Measurements from ENCODE around the gene TNKS1BP1.
"Not testable (repeated sequence)": the region's sequence is repeated elsewhere in the genome, so short reads cannot be mapped to it uniquely, and the experiment has no call there.

TNKS1BP1 gene, protein sequence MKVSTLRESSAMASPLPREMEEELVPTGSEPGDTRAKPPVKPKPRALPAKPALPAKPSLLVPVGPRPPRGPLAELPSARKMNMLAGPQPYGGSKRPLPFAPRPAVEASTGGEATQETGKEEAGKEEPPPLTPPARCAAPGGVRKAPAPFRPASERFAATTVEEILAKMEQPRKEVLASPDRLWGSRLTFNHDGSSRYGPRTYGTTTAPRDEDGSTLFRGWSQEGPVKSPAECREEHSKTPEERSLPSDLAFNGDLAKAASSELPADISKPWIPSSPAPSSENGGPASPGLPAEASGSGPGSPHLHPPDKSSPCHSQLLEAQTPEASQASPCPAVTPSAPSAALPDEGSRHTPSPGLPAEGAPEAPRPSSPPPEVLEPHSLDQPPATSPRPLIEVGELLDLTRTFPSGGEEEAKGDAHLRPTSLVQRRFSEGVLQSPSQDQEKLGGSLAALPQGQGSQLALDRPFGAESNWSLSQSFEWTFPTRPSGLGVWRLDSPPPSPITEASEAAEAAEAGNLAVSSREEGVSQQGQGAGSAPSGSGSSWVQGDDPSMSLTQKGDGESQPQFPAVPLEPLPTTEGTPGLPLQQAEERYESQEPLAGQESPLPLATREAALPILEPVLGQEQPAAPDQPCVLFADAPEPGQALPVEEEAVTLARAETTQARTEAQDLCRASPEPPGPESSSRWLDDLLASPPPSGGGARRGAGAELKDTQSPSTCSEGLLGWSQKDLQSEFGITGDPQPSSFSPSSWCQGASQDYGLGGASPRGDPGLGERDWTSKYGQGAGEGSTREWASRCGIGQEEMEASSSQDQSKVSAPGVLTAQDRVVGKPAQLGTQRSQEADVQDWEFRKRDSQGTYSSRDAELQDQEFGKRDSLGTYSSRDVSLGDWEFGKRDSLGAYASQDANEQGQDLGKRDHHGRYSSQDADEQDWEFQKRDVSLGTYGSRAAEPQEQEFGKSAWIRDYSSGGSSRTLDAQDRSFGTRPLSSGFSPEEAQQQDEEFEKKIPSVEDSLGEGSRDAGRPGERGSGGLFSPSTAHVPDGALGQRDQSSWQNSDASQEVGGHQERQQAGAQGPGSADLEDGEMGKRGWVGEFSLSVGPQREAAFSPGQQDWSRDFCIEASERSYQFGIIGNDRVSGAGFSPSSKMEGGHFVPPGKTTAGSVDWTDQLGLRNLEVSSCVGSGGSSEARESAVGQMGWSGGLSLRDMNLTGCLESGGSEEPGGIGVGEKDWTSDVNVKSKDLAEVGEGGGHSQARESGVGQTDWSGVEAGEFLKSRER (N-terminal part only)

GRCh38 chr11:57324886-57325734 lies at the start of gene TNKS1BP1:
TSS of gene TNKS1BP1 (minus strand) at chr11:57324952. CDS start at chr11:57321885, 3,067 bp downstream.
- DNase-seq (ENCODE audit: low read depth) = peak; percentile 84

DNA sequence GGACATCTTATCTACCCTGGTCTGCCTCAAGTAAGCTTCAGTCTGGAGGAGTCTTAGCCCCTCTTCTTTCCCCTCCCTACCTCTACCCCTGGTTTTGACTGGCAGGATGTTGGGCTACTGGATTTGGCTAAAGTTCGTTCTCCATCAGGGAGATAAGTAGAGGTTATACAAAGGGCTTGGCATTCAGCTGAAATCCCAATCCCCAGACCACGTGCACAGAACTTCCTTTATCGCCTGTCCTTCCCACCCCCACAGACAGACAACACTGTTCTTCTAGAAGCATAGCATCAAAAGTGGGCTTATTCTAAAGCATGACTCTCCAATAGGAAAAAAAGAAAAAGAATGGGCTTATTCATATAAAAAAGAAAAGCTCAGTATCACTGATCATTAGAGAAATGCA lies 48.4 kb upstream of the TNKS1BP1 start:
- no peak for DNase-seq (ENCODE audit: low read depth)

- DNase-seq (ENCODE audit: low read depth) = no peak
Measured at GRCh38 chr11:57370941-57371340, 46.2 kb upstream of the TNKS1BP1 start.

DNA sequence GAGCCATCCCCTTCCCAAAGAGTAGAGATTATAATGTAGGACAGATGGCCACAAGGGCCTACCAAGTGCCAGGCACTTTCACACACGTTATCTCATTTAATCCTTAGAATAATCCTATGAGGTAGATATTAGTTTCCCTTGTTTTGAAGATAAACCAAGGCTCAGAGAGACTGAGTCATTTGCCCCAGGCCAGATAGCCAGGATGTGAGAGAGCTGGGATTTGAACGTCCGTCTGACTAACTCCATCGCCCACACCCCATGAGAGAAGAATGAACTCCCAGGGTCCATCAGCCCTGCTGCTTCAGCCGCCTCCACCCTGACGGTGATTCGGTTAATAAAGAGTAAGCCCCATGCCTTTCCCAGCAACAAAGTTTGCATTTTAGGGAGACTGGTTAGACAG lies 45.5 kb upstream of the TNKS1BP1 start:
- no peak for DNase-seq (ENCODE audit: low read depth)

GRCh38 chr11:57368845-57369232 lies 44.1 kb upstream of the TNKS1BP1 start:
- DNase-seq (ENCODE audit: low read depth) = no peak

DNA sequence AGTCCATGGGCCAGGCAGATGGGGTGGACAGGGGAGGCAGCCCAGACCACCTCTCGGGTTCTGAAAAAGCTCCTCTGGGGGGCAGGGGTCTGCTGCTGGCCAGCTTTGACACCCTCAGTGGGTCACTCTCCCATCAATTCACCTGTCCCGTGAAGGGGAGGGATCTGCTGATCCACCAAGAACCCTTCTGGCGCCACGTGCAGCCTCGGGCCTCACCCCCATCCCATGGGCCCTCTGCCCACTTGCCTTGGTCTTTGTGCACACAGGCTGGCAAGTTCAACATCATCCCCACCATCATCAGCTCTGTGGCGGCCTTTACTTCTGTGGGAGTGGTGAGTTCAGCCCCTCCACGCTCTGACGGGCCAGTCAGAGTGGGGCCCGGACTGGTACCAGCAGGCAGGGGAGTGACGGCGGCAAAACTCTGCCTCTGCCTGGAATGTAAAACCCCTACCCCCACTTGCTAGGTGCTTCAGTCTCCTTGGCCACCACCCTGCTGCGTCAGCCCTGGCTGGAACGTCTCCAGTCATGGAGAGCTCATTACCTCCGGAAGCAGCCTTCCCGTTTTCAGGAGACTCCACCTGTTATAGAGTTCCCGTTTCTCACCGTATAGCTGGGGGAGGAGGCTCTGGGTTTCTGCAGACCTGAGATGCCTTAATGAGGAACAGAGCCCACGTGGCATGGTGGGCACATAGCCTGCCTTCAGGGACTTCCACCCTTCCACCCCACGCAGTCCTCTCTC lies 43.5 kb upstream of the TNKS1BP1 start:
- no peak for DNase-seq (ENCODE audit: low read depth)

- no peak for DNase-seq (ENCODE audit: low read depth)
Measured at GRCh38 chr11:57364851-57365660, 40.3 kb upstream of the TNKS1BP1 start.

- no peak for DNase-seq (ENCODE audit: low read depth)
Measured at GRCh38 chr11:57363131-57364080, 38.7 kb upstream of the TNKS1BP1 start.

- DNase-seq (ENCODE audit: low read depth) = no peak
Measured at GRCh38 chr11:57361926-57362325, 37.2 kb upstream of the TNKS1BP1 start.

DNA sequence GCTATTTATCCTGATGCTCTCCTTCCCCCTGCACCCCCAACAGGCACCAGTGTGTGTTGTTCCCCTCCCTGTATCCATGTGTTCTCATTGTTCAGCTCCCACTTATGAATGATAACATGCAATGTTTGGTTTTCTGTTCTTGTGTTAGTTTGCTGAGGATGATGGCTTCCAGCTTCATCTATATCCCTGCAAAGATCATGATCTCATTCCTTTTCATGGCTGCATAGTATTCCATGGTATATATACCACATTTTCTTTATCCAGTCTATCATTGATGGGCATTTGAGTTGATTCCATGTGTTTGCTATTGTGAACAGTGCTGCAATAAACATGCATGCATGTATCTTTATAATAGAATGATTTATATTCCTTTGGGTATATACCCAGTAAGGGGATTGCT lies 36.7 kb upstream of the TNKS1BP1 start:
- not testable (repeated sequence) for DNase-seq (ENCODE audit: low read depth)

- DNase-seq (ENCODE audit: low read depth) = no peak
Measured at GRCh38 chr11:57360991-57361390, 36.2 kb upstream of the TNKS1BP1 start.

- no peak for DNase-seq (ENCODE audit: low read depth)
Measured at GRCh38 chr11:57359896-57360690, 35.3 kb upstream of the TNKS1BP1 start.

- DNase-seq (ENCODE audit: low read depth) = no peak
Measured at GRCh38 chr11:57359396-57359795, 34.6 kb upstream of the TNKS1BP1 start.

GRCh38 chr11:57358991-57359390 lies 34.2 kb upstream of the TNKS1BP1 start:
- DNase-seq (ENCODE audit: low read depth) = no peak

DNA sequence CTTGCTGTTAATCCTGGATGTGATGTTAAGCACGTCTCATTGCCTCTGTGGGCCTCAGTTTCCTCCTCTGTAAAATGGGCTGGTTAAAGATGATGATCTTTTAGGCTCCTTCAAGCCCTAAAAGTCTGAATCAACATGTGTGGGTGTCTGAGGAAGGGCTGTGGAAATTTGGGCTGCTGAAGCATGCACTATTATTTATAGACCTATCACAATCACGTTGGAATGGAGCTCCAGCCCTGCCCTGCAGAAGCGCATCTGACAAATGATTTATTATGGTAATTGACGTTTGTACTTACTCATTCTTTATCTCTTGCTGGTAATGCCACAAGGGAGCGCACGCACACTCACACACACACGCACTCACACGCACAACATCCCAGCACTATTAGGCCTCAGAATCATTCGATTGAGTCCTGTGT lies 33.8 kb upstream of the TNKS1BP1 start:
- DNase-seq (ENCODE audit: low read depth) = no peak

GRCh38 chr11:57357856-57358255 lies 33.1 kb upstream of the TNKS1BP1 start:
- DNase-seq (ENCODE audit: low read depth) = no peak

GRCh38 chr11:57357310-57357709 lies 32.6 kb upstream of the TNKS1BP1 start:
- no peak for DNase-seq (ENCODE audit: low read depth)

DNA sequence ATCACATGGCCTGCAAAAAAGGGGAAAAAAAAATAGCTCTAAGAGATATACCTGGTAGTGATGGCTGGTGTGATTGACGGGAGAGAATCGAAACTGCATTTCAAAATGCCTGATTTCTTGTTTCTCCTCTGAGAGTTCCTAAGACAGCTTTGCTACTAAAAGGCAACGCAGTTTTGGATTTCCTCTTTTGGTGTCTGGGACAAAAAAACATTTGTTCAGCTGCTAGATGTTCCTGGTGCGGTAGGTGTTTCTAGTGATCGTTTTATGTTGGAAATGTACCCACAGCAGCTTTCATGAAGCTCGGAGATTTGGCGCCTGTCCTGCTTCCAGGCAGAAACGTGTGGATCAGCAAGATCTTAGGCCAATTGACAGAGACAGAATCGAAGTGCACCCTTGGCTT lies 31.5 kb upstream of the TNKS1BP1 start:
- DNase-seq (ENCODE audit: low read depth) = no peak

Data from activated T-helper 1 cell treated with Interleukin-2 at 50 U/mL for 16 hours (primary cell).